Measurements from ENCODE around the gene WDR4.

The WDR4 gene

GRCh38 chr21:42862774-42863503 is 16.4 kb downstream of the WDR4 start:
- TF ChIP-seq CTCF (conservative IDR thresholded peaks at IDR 0.05; ENCODE audit: low read depth, low read length) = no peak
- no peak overlapping the region for H3K4me3 ChIP-seq (ENCODE audit: low read depth, low read length)

GRCh38 chr21:42861848-42862400 is 17.4 kb downstream of the WDR4 start:
- no peak for DNase-seq (ENCODE audit: low read depth)
- TF ChIP-seq CTCF (conservative IDR thresholded peaks at IDR 0.05; ENCODE audit: low read depth, low read length) = no peak
- H3K4me3 ChIP-seq (ENCODE audit: low read depth, low read length) = no peak overlapping the region

More at GRCh38 chr21:42862774-42863503, 16.4 kb downstream of the WDR4 start:
- no peak for DNase-seq (ENCODE audit: low read depth)

- no peak overlapping the region for H3K4me3 ChIP-seq (ENCODE audit: low read depth, low read length)
- no peak for DNase-seq (ENCODE audit: low read depth)
- no peak for TF ChIP-seq CTCF (conservative IDR thresholded peaks at IDR 0.05; ENCODE audit: low read depth, low read length)
These were observed 18.0 kb downstream of the WDR4 start for GRCh38 chr21:42861311-42861847.

GRCh38 chr21:42860345-42860744 is 19.0 kb downstream of the WDR4 start:
- TF ChIP-seq CTCF (conservative IDR thresholded peaks at IDR 0.05; ENCODE audit: low read depth, low read length) = no peak
- no peak for DNase-seq (ENCODE audit: low read depth)
- no peak overlapping the region for H3K4me3 ChIP-seq (ENCODE audit: low read depth, low read length)

- no peak for TF ChIP-seq CTCF (conservative IDR thresholded peaks at IDR 0.05; ENCODE audit: low read depth, low read length)
- H3K4me3 ChIP-seq (ENCODE audit: low read depth, low read length) = no peak overlapping the region
- no peak for DNase-seq (ENCODE audit: low read depth)
These were observed 19.5 kb downstream of the WDR4 start for GRCh38 chr21:42859891-42860230.

GRCh38 chr21:42858957-42859890 is 20.1 kb downstream of the WDR4 start:
- TF ChIP-seq CTCF (conservative IDR thresholded peaks at IDR 0.05; ENCODE audit: low read depth, low read length) = no peak
- H3K4me3 ChIP-seq (ENCODE audit: low read depth, low read length) = no peak overlapping the region
- DNase-seq (ENCODE audit: low read depth) = no peak
